DMS53 (cell line): ENCODE data around the gene MYO1F.
"Not testable (repeated sequence)": the region's sequence is repeated elsewhere in the genome, so short reads cannot be mapped to it uniquely, and the experiment has no call there.

Experiments used
- DNase-seq: peaks from one replicate; lab custom pipeline; 2025; lab: John Stamatoyannopoulos, UW

Gene MYO1F

DNA sequence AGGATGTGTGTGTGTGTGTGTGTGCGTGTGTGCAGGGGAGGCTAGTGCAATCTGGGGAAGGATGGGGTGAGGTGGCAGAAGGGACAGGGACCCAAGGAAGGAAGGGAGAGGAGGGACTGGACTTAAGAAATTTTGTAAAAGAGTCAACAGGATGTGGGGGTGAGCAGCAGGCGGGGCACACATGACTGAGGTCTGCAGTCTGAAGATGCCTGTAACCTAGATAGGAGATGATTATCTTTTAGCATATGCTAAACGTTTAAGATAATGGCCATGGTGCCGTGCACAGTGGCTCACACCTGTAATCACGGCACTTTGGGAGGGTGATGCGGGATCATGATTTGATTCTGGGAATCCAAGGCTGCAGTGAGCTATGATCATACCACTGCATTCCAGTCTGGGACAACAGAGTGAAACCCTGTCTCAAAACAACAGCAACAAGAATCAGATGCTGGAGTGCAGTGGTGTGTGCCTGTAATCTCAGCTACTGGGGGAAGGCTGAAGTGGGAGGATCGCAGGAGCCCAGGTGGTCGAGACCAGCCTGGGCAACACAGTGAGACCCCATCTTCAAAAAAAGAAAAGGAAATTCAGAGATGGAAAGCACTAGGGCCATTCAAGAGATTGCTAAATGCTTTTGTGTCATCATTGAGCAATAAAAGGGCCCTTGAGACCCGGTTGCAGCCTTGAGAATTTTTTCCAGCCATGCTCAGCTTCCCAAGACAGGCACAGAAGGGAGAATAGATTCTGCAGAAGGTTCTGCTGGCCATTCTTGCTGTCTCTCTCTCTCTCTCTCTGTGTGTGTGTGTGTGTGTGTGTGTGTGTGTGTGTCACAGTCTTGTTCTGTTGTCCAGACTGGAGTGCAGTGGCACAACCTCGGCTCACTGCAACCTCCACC is 59.4 kb downstream of the MYO1F start:
- no peak for DNase-seq

DNA sequence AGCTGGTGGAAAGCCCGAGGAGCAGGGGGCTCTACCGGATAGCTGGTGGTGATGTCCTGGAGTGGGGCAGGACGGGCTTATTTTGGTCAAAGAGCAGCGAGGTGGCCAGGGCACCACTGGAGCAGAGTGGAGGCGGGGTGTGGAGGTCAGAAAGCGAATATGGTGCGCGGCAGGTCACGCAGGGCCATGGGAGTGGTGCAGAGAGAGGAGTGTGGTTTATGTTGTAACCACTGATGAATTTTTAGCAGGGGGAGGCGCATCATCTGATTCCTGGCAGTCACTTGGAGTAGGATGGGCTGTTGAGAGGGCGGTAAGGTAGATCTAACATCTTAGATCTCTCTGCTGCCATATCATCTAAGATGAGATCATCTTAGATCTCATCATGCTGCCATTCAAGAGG is 61.9 kb downstream of the MYO1F start:
- no peak for DNase-seq

DNA sequence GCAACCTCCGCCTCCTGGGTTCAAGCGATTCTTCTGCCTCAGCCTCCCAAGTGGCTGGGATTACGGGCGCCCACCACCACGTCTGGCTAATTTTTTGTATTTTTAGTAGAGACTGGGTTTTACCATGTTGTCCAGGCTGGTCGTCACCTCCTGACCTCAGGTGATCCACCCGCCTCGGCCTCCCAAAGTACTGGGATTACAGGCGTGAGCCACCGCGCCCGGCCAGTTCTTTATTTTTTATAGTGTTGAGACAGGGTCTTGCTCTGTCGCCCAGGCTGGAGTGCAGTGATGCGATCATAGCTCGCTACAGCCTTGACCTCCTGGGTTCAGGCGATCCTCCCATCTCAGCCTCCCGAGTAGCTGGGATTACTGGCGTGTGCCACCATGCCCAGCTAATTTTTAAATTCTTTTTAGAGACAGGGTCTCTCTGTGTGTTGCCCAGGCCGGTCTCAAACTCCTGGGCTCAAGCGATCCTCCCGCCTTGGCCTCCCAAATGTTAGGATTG is 62.7 kb downstream of the MYO1F start:
- DNase-seq, result not testable (repeated sequence)

DNA sequence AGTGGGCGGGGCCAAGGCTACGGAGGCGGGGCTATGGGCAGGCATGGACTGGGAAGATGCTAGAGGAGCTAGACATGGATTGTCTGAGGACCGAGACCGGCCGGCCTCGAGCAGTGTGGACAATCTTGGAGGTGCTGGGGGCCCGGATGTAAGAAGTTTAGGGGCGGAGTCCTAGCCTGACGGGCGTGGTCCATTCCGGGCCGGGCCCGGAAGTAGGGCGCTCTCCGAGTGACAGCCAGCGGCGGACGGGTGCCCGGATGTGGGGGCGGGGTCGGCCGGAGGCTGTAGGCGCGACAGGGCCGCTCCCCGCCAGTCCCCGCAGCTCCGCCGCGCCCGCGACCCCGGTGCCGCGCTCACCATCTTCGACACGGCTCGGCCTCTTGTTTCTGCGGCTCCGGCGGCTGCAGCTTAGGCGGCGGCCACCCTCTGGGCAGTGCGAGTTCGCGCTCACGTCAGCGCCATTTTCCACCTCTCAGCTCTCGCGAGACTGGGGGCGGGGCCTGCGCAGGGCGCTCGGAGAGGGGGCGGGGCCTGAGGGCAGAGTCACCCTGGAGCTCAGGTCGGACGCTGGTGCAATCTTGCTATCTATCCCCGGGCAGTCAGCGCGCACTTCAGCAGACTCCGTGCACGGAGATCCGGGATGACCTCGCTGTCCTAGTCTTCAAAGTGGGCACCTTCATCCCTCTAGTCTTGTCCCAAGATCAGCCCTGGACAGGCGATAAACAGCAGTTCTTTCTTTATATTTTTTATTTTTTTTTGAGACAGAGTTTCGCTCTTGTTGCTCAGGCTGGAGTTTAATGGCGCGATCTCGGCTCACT is 63.3 kb downstream of the MYO1F start, which contains the start of gene ZNF414:
TSS of gene ZNF414 (minus strand) at position 481 of the 818 bp plus-strand sequence. CDS start at position 360, 121 bp downstream.
- DNase-seq, result peak; percentile 93

- no peak for DNase-seq
Observed at GRCh38 chr19:8513036-8513686, 64.1 kb downstream of the MYO1F start.

DNA sequence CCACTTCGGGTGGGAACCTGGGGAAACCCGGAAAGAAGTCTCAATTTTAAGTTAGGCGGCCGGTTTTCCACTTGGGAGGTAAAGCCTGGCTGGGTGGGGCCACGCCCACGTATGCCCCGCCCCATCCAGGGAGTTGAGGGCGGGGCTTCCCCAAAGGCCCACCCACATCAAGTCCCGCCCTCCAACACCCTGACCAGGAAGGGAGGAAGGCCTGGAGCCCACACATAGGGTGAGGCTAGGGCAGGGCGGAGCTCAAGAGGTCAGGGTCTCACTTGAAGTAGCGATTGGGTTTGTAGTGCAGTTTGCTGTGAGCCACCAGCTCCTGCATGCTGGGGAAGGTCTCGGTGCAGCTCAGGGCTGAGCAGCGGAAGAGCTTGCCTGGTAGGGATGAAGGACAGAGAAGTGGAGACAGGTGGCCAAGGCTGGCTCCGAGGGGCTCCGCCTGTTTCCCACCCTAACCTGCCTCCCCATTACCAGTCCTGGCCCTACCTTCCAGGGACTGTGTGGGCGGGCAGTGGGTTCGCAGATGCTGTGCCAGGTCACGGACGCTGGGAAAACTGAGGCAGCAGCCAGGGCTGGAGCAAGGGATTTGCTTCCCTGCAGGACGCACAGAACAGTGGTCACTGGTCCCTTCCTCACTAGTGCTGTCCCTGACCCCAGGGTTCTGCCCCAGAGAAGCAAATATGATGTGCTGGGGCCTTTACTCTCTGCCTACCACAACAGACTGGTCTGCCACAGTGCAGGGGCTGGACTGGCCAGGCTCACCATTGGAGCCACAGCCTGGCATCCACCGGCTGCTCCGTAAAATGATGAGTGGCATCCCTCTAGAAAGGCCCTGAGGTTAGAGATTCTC is 64.9 kb downstream of the MYO1F start:
- DNase-seq, result peak; percentile 32

DNA sequence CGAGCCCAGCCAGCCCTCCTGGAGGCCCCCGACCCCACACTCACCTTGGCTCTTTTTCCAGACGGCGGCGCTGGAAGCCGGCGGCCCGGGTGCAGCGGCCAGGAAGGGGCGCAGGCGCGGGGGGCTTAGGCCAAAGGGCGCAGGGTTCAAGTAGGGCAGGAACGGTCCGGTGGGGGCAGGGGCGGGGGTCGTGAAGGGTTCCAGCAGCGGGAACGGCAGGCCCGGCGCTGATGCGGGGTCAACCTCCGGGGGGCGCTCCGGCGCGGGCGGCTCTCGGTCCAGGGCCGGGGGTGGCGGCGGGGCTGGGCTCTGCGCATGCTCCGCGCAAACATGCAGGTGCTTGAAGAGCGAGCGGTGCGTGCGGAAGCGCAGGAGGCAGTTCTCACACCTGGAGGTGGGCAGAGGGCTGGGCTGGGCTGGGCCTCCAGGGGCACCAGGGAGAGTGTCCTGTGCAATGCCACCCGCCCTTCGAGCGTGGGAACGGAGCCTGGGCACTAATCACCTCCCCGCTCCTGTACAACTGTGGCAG is 65.6 kb downstream of the MYO1F start:
- DNase-seq, result no peak

DNA sequence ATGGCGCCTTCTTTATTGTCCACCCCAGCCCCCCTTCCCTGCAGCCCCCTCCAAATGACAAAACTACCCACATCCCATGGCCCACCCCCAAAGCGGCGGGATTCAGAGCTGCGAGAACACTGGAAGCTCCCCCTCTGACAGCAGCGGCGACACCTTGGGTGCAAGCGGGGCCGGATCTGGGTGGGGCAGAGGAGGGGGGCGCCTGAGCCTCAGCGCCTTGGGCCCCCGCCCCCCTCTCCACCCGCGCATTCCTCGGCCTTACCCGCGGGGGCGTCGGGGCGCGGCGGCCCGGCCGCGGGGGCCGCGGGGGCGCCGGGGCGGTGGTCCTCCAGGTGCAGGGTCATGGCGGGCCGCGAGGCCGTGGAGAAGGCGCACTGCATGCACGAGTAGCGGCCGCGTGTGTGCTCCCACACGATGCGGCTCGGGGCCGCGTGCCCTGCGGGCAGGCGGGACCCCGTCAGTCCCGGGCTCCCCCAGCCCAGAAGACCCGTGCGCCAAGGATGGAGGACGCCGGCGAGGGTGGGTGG is 66.6 kb downstream of the MYO1F start:
- DNase-seq, result no peak

DNA sequence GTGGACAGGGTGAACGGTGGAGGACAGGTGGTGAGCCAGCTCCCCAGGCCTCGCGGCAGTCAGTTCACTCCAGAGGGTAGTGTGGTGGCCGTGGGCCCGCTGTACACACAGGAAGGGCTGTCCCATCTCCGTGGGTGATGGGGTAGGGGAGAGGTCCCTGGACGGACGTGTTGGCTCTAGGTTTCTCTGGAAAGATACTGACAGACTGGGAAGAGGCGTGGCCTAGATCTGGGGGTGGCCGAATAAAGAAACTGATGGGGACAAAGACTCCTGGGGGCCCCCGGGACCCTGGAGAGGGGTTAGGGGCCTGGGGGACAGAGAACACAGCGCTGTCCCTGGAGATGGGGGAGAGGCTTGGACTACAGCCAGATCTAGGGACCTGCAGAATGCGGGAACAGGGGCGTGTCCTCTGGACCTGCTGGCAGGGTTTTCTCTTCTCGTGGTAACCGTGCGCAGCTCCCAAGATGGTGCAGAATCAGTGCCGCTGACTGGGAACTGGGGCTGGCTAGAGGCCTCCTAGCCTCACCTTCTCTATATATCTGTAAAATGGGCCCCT is 70.8 kb downstream of the MYO1F start:
- peak; percentile 58 for DNase-seq

DNA sequence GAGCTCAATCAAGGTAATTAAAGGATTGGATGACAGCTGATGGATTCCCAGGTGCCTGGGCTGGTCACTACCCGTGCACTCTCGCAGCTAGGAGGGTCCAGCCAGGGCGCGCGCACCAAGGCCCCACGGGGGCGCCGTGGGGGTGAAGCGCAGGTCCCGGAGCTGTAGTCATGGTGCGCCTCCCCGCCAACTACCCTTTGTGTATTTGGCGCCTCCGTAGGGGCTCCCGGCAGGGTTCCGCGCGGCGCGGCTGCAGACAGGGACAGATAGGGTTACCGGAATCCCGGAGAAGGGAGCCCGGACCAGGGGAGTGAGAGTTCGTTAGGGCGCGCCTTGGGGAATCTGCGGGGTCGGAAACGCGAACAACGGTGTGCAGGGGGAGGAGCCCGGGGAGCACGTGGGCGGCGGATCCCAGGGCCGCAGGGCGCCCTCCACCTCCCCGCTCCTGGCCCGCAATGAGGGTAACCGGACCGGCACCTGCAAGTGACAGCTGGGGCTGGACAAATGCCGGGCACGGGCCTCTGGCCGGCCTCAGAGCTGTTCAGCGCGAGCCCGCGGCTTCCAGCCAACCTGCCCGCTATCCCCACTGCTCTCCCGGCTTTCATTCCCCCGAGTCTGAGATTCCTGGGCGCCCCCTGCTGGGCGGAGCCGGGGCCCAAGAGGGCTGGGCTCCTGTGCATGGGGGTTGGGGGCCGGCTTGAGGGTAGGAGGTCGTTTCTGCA is 71.4 kb downstream of the MYO1F start:
- DNase-seq, result peak; percentile 71

GRCh38 chr19:8504919-8505318 is 72.3 kb downstream of the MYO1F start:
- no peak for DNase-seq

GRCh38 chr19:8504171-8504570 is 73.1 kb downstream of the MYO1F start:
- DNase-seq, result peak; percentile 10

DNA sequence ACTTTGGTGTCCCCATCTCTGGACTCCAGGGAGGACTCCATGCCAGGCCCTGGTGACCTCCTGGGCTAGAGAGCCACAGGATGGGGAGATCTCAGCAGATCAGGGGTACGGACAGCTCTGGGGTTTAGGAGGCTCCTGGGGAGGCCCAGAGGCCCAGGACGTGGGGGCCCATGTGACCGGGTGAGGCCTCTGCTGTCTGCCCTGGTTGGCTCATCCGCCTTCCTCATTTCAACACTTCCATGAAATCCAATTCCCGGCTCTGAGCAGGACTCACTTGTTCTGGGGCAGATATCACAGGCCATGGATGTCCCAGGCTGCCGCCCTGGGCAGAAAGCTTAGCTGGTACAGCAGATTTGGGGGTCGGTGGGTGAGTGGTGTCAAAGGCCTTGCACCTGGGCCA is 73.7 kb downstream of the MYO1F start:
- DNase-seq, result no peak

DNA sequence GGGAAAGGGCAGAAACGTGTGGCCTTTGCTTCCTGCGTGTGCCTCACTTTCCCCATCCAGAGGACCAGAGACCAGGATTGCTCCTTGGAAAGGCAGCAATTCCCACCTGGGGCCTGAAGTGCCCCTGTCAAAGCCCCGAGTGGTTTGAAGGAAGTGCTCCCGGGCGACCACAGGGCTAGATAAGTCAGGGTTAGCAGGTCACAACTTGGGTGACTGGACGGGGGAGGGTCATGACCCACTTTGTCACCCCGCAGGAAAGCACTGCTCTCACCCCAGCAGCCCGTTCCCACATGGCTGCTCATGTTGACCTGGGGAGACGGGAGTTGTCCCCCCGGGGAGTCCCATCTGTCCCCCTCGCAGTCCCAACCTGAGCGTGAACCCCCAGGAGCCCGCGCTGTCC is 75.3 kb downstream of the MYO1F start:
- no peak for DNase-seq

- no peak for DNase-seq
Observed at GRCh38 chr19:8501516-8501915, 75.7 kb downstream of the MYO1F start.

DNA sequence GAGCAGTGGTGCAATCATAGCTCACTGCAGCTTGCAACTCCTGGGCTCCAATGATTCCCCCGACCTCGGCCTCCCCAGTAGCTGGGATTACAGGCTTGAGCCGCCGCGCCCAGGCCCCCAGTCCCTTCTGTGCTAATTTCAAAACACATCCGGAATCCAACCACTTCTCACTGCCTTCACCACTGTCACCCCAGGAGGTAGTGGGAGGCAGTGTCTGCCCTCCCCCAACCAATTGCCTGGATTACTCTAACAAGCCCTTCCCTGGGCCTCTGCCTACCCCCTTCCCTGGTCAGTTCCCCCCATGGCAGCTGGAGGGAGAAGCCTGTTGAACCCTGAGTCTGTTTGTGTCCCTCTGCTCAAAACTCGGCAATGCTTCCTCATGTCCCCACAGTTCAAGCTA is 77.1 kb downstream of the MYO1F start:
- no peak for DNase-seq

DNA sequence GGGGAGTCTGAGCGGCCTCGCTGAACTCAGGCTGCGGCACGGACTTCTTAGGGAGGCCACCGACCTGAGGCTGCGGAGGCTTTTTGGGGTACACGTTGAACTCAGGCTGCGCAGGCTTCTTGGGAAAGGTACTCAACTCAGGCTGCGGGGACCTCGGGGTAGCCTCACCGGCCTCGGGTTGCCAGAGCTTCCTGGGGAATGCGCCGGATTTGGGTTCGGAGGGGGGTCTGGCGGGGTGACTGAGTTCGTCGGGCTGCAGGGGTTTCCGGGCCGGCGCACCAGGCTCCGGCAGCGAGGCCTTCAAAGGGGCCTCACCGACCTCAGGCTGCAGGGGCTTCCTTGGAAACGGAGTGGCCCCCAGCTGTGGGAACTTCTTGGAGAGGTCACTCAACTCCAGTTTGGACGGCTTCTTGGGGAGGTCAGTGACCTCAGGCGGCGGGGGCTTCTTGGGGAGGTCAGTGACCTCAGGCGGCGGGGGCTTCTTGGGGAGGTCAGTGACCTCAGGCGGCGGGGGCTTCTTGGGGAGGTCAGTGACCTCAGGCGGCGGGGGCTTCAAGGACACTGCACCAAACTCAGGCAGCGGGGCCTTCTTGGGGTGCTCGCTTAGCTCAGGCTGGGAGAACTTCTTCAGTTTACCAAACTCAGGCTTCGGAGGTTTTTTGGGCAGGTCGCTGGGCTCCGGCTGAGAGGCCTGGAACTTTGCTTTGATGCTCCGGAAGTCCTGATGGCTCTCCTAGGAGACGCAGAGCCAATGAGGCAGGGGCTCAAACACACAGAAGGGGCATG is 78.0 kb downstream of the MYO1F start:
- no peak for DNase-seq

DNA sequence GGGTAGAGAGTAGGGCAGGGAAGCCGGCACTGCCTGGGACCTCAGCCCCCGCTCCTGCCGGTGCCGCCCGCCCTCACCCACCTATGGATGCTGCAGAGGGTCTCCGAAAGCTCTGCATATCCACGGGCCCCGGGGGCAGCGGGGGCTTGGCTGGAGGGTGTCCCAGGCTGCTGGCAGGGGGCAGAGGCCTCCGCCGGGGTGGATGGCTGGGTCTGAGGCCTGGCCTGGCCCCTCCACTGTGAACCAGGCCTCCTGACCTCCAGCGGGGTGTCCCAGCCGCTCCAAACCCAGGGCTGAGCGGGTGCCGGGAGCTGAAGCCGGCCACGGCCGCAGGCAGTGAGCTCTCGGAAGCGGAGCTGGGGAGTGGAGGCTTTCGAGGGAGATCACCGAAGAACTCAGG is 78.9 kb downstream of the MYO1F start:
- DNase-seq, result no peak

GRCh38 chr19:8494158-8494557 is 83.1 kb downstream of the MYO1F start:
- DNase-seq, result no peak
